Spleen (tissue), 7 donors: ENCODE measurements around the gene TTC28.
"Not testable (repeated sequence)": the region's sequence is repeated elsewhere in the genome, so short reads cannot be mapped to it uniquely, and the experiment has no call there.

Source experiments
- CTCF ChIP-seq, 11 experiments: fragments of 200-600 bp in 7 of 11; fragments of 450-650 bp in 4 of 11; sonication (generic) in 4 of 11; IDR thresholded peaks in 8 of 11; conservative IDR thresholded peaks in 3 of 11; 1 replicate in 7 of 11; 2 replicates in 4 of 11; pipeline versions ENCODE4 v1.4.0 to v1.8.0; 2016 to 2021; ENCODE audit warnings: antibody characterized with exemption in 11 of 11, inconsistent platforms in 4 of 11, mild to moderate bottlenecking in 1 of 11
- POLR2A ChIP-seq, 3 donors: fragments of 450-650 bp; IDR thresholded peaks; one replicate each; pipeline ENCODE4 v1.5.1; 2017; ENCODE audit warnings: antibody characterized with exemption in 3 of 3, mild to moderate bottlenecking in 1 of 3
- POLR2AphosphoS5 ChIP-seq, 3 donors: sonication (generic); formaldehyde crosslinking; IDR thresholded peaks; one replicate each; pipeline ENCODE4 v1.5.1; 2017; ENCODE audit warnings: antibody characterized with exemption in 3 of 3
- donor health status: DM: no; HTN: no; CAD: no; lungs with moderate emphysema.
- donor health status: DM: no; HTN: no; CAD: no.
- donor health status: DM: no; HTN: no; CAD: no.

- TF ChIP-seq POLR2AphosphoS5 (IDR thresholded peaks at IDR 0.05); CTCF (IDR thresholded peaks at IDR 0.05 in 8 of 11, conservative IDR thresholded peaks at IDR 0.05 in 3 of 11); POLR2A (IDR thresholded peaks at IDR 0.05): not testable (repeated sequence)
Observed at GRCh38 chr22:28364105-28364504, 315.5 kb downstream of the TTC28 start.
